Keratinocyte (primary cell): ENCODE data around the gene B3GALT6.

ENCODE experiments used
- EZH2 ChIP-seq: IDR thresholded peaks from one replicate; pipeline ENCODE4 v1.6.1; 2012; ENCODE audit warnings: inconsistent platforms, mild to moderate bottlenecking, low read length, moderate library complexity
- TF ChIP-seq, protein P1 (sequence below), 3 experiments: IDR thresholded peaks in 1 of 3; conservative IDR thresholded peaks in 1 of 3; optimal IDR thresholded peaks in 1 of 3; 2 replicates in 2 of 3; 3 replicates in 1 of 3; pipeline versions ENCODE3 to v1.5.1; 2011; ENCODE audit warnings: low read length in 3 of 3, mild to moderate bottlenecking in 3 of 3, moderate library complexity in 2 of 3, control low read depth in 1 of 3, inconsistent platforms in 1 of 3; ENCODE audit not compliant: insufficient read depth in 2 of 3; ENCODE audit errors: extremely low read depth in 1 of 3

DNA sequence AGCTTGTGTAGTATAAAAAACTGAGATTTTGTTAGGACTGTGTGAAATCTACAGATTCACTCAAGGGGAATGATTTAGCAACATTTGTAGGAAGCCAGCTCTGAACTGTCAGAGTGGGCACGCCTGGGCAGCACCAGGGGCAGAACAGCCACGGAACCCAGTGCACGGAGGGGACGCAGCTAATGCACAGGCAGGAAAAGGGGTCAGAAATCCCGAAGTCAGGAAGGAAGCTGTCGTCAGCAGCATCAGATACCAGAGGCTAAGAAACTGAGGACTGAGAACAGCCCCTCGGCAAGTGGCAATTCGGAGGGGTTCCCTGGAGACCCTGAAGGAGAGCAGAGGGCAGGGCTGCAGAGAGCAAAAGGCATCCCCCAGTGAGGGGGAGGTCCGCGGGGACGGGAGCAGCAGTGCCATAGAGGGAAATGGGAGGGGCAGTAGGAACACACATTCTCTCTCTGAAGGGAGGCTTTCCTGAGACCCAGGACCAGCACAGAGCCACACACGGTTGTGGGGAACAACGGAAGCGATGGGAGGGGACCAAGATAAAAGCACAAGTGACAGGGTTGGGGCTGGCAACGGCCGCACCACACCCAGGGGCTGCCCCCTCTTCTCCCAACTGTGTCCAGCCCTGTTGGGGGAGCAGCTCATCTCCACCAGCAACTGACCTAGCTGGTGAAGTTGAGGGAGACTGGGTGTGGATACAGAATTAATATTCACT is 29.0 kb downstream of the B3GALT6 start:
- TF ChIP-seq, protein P1, sequence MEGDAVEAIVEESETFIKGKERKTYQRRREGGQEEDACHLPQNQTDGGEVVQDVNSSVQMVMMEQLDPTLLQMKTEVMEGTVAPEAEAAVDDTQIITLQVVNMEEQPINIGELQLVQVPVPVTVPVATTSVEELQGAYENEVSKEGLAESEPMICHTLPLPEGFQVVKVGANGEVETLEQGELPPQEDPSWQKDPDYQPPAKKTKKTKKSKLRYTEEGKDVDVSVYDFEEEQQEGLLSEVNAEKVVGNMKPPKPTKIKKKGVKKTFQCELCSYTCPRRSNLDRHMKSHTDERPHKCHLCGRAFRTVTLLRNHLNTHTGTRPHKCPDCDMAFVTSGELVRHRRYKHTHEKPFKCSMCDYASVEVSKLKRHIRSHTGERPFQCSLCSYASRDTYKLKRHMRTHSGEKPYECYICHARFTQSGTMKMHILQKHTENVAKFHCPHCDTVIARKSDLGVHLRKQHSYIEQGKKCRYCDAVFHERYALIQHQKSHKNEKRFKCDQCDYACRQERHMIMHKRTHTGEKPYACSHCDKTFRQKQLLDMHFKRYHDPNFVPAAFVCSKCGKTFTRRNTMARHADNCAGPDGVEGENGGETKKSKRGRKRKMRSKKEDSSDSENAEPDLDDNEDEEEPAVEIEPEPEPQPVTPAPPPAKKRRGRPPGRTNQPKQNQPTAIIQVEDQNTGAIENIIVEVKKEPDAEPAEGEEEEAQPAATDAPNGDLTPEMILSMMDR (optimal IDR thresholded peaks at IDR 0.05 in 1 of 3, IDR thresholded peaks at IDR 0.05 in 1 of 3, conservative IDR thresholded peaks at IDR 0.05 in 1 of 3; ENCODE audit: extremely low read depth in 1 of 3, insufficient read depth in 2 of 3, low read length in 3 of 3) = no peak
- TF ChIP-seq EZH2 = no peak
